Measurements from ENCODE around the gene TOX4. TPM values are rescaled to one million over a fixed set of nuclear protein-coding genes. Genes with fewer than 3 reads are reported as not detected.

Gene TOX4
- total and polyA plus RNA-seq, 2 donors (not counting 1 experiment from before 2014, with no cell fraction given): 33.6 to 74.1 TPM

GRCh38 chr14:21454843-21455544, 22.0 kb upstream of the TOX4 start:
- peaks cover 5% of the 10 kb centered on the region for H4K20me1 ChIP-seq (ENCODE audit: control insufficient read depth, insufficient read depth, low read length, poor library complexity, severe bottlenecking)
- Mint-ChIP-seq H3K4me1 (peaks cover 42% of the 10 kb centered on the region), H3K27ac (peak overlapping the region; percentile 100), H3K27me3 (no peaks in the 10 kb centered on the region), H3K9me3 (ENCODE audit: insufficient read depth) (no peaks in the 10 kb centered on the region), H3K4me3 (peak overlapping the region; percentile 100)
- POLR2A ChIA-PET: interaction anchor here (0.9 to 3.6 kb wide), 3 partner anchors 18 to 70 kb away, joined by 4 to 53 read pairs (median 21); partner anchors contain the start of genes RAB2B and TOX4
- ATAC-seq (ENCODE audit: low read depth): no peak
- peak overlapping the region; percentile 76 for H3K4me2 ChIP-seq (replicated peaks; ENCODE audit: low read depth, low read length, poor library complexity, severe bottlenecking)
- peaks cover 0 to 9% of the 10 kb centered on the region in 2 experiments for H3K36me3 ChIP-seq (replicated peaks in 1 of 2; ENCODE audit: control extremely low read depth in 1 of 2, control insufficient read depth in 1 of 2, extremely low read depth in 1 of 2, insufficient read depth in 2 of 2, low read length in 1 of 2)
- H3K27ac ChIP-seq (ENCODE audit: low read length in 2 of 2): peak overlapping the region in 1 of 2 donors; percentile 63
- peaks cover 11 to 17% of the 10 kb centered on the region in 2 donors for H3K4me1 ChIP-seq (ENCODE audit: control insufficient read depth in 2 of 2, insufficient read depth in 2 of 2, low read length in 2 of 2)
- TF ChIP-seq, protein P1, sequence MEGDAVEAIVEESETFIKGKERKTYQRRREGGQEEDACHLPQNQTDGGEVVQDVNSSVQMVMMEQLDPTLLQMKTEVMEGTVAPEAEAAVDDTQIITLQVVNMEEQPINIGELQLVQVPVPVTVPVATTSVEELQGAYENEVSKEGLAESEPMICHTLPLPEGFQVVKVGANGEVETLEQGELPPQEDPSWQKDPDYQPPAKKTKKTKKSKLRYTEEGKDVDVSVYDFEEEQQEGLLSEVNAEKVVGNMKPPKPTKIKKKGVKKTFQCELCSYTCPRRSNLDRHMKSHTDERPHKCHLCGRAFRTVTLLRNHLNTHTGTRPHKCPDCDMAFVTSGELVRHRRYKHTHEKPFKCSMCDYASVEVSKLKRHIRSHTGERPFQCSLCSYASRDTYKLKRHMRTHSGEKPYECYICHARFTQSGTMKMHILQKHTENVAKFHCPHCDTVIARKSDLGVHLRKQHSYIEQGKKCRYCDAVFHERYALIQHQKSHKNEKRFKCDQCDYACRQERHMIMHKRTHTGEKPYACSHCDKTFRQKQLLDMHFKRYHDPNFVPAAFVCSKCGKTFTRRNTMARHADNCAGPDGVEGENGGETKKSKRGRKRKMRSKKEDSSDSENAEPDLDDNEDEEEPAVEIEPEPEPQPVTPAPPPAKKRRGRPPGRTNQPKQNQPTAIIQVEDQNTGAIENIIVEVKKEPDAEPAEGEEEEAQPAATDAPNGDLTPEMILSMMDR (IDR thresholded peaks at IDR 0.05): no peak
- H3K27me3 ChIP-seq (replicated peaks in 1 of 4; ENCODE audit: control extremely low read depth in 1 of 4, control insufficient read depth in 3 of 4, insufficient read depth in 4 of 4, low read length in 3 of 4): no peaks in the 10 kb centered on the region
- peaks cover 57% of the 10 kb centered on the region for H3K79me2 ChIP-seq (ENCODE audit: control insufficient read depth, insufficient read depth, low read length)
- peak overlapping the region; percentile 77 for H3K9ac ChIP-seq (ENCODE audit: low read length)
- CTCF ChIA-PET: interaction anchor here (1.0 to 3.4 kb wide), 6 partner anchors 9 to 44 kb away, joined by 3 to 50 read pairs (median 4); no protein-coding TSS in a partner anchor
- H3K9me3 ChIP-seq (ENCODE audit: control extremely low read depth in 1 of 3, control insufficient read depth in 2 of 3, insufficient read depth in 1 of 3, low read length in 2 of 3): no peaks in the 10 kb centered on the region
- intact Hi-C loops (cut with micrococcal nuclease): loop anchor here (10.0 kb wide), 1 partner anchor 990 kb away; the partner anchor contains the start of genes PIP4P1 and PNP
- H2AFZ ChIP-seq (ENCODE audit: insufficient read depth, low read depth, low read length, poor library complexity, severe bottlenecking): peak overlapping the region; percentile 98
- DNase-seq: peak; percentile 31
- WGBS (ENCODE audit: insufficient coverage): 55% methylated on average over 4 of the region's 15 CpGs
- peak overlapping the region; percentile 69 to 95 (median 94) for H3K4me3 ChIP-seq (ENCODE audit: control extremely low read depth in 1 of 5, extremely low read depth in 1 of 5, insufficient read depth in 1 of 5, low read depth in 2 of 5, low read length in 4 of 5)

DNA sequence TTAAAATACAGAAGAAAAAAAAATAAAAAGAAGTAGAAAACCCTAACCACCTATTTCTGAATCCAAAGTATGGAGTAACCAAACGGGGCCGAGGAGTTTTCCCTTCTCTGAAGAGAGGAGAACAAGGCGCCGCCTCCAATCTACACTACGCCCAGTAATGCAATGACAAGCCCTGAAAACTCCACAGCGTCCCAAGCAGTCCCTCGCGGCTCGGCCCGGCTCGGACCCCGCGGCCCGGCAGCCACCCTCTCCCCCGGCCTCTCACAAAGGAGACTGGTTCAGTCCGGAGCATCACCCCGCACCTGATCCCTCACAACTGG, 21.4 kb upstream of the TOX4 start:
- peak overlapping the region; percentile 100 for H3K4me3 Mint-ChIP-seq
- ATAC-seq (ENCODE audit: low read depth): no peak
- H3K36me3 ChIP-seq (replicated peaks in 1 of 2; ENCODE audit: control extremely low read depth in 1 of 2, control insufficient read depth in 1 of 2, extremely low read depth in 1 of 2, insufficient read depth in 2 of 2, low read length in 1 of 2): peaks cover 0 to 6% of the 10 kb centered on the region in 2 experiments
- WGBS (ENCODE audit: insufficient coverage): 0% methylated on average over 11 of the region's 17 CpGs
- H2AFZ ChIP-seq (ENCODE audit: insufficient read depth, low read depth, low read length, poor library complexity, severe bottlenecking): peak overlapping the region; percentile 98
- peak overlapping the region; percentile 63 to 72 for H3K27ac ChIP-seq (ENCODE audit: low read length in 2 of 2)
- peak overlapping the region; percentile 77 for H3K9ac ChIP-seq (ENCODE audit: low read length)
- peaks cover 40% of the 10 kb centered on the region for H3K4me1 Mint-ChIP-seq
- no peak for TF ChIP-seq EZH2 (IDR thresholded peaks at IDR 0.05; ENCODE audit: borderline replicate concordance, insufficient read depth, low read depth, low read length, poor library complexity, severe bottlenecking)
- TF ChIP-seq, protein P1 (IDR thresholded peaks at IDR 0.05): no peak
- H3K27me3 Mint-ChIP-seq: no peaks in the 10 kb centered on the region
- intact Hi-C loops (cut with micrococcal nuclease): loop anchor here (10.0 kb wide), 1 partner anchor 991 kb away; the partner anchor contains the start of genes PIP4P1 and PNP
- no peaks in the 10 kb centered on the region for H3K9me3 Mint-ChIP-seq (ENCODE audit: insufficient read depth)
- no peaks in the 10 kb centered on the region for H3K27me3 ChIP-seq (replicated peaks in 1 of 4; ENCODE audit: control extremely low read depth in 1 of 4, control insufficient read depth in 3 of 4, insufficient read depth in 4 of 4, low read length in 3 of 4)
- H3K27ac Mint-ChIP-seq: peak overlapping the region; percentile 100
- H3K9me3 ChIP-seq (ENCODE audit: control extremely low read depth in 1 of 3, control insufficient read depth in 2 of 3, insufficient read depth in 1 of 3, low read length in 2 of 3): no peaks in the 10 kb centered on the region
- ChIA-PET POLR2A (interaction anchor here (0.6 to 3.6 kb wide), 6 partner anchors 19 to 1417 kb away, joined by 3 to 53 read pairs (median 5); partner anchors contain the start of genes METTL3, RAB2B, SUPT16H and TOX4), CTCF (interaction anchor here (0.6 to 3.9 kb wide), 14 partner anchors 9 to 101 kb away, joined by 3 to 50 read pairs (median 4); partner anchors contain the start of genes METTL3, RAB2B, SUPT16H and TOX4)
- H3K4me2 ChIP-seq (replicated peaks; ENCODE audit: low read depth, low read length, poor library complexity, severe bottlenecking): peak overlapping the region; percentile 76
- no peak for DNase-seq
- H3K4me1 ChIP-seq (ENCODE audit: control insufficient read depth in 2 of 2, insufficient read depth in 2 of 2, low read length in 2 of 2): peaks cover 11 to 17% of the 10 kb centered on the region in 2 donors
- H4K20me1 ChIP-seq (ENCODE audit: control insufficient read depth, insufficient read depth, low read length, poor library complexity, severe bottlenecking): no peaks in the 10 kb centered on the region
- peaks cover 52% of the 10 kb centered on the region for H3K79me2 ChIP-seq (ENCODE audit: control insufficient read depth, insufficient read depth, low read length)
- H3K4me3 ChIP-seq (ENCODE audit: control extremely low read depth in 1 of 5, extremely low read depth in 1 of 5, insufficient read depth in 1 of 5, low read depth in 2 of 5, low read length in 4 of 5): peak overlapping the region; percentile 69 to 95 (median 94)
